ENCODE measurements around the gene NADK2.

The NADK2 gene

GRCh38 chr5:36238502-36239295 lies 3.0 kb downstream of the NADK2 start:
- peaks cover 81% of the 10 kb centered on the region for H3K79me2 ChIP-seq (ENCODE audit: control insufficient read depth, low read length)
- peaks cover 6% of the 10 kb centered on the region for H3K9me3 ChIP-seq (ENCODE audit: control insufficient read depth, insufficient read depth, low read length)
- H3K4me2 ChIP-seq (ENCODE audit: low read length), result peak overlapping the region; percentile 78
- H3K27ac ChIP-seq (ENCODE audit: low read depth, low read length), result peak overlapping the region; percentile 79
- no peaks in the 10 kb centered on the region for H3K9me2 ChIP-seq (replicated peaks; ENCODE audit: control insufficient read depth, low read length)
- H3F3A ChIP-seq (ENCODE audit: control insufficient read depth, insufficient read depth), result peaks cover 16% of the 10 kb centered on the region
- H3K36me3 ChIP-seq (ENCODE audit: control insufficient read depth, low read length), result peaks cover 23% of the 10 kb centered on the region
- no peaks in the 10 kb centered on the region for H4K20me1 ChIP-seq (ENCODE audit: control insufficient read depth, insufficient read depth, low read depth, low read length)
- TF ChIP-seq EZH2phosphoT487 (IDR thresholded peaks at IDR 0.05; ENCODE audit: borderline replicate concordance, low read length), result no peak
- no peak for TF ChIP-seq CTCF (IDR thresholded peaks at IDR 0.05; ENCODE audit: low read depth, low read length, poor library complexity, severe bottlenecking)
- peak overlapping the region; percentile 84 for H3K4me3 ChIP-seq (ENCODE audit: low read length)
- H3K4me1 ChIP-seq (ENCODE audit: control insufficient read depth, low read length), result peaks cover 75% of the 10 kb centered on the region
- no peaks in the 10 kb centered on the region for H3K27me3 ChIP-seq (ENCODE audit: control insufficient read depth, low read length)

GRCh38 chr5:36237751-36238150 lies 4.0 kb downstream of the NADK2 start:
- no peaks in the 10 kb centered on the region for H4K20me1 ChIP-seq (ENCODE audit: control insufficient read depth, insufficient read depth, low read depth, low read length)
- H3K4me3 ChIP-seq (ENCODE audit: low read length), result peak overlapping the region; percentile 84
- no peaks in the 10 kb centered on the region for H3K9me2 ChIP-seq (replicated peaks; ENCODE audit: control insufficient read depth, low read length)
- peaks cover 23% of the 10 kb centered on the region for H3K36me3 ChIP-seq (ENCODE audit: control insufficient read depth, low read length)
- H3F3A ChIP-seq (ENCODE audit: control insufficient read depth, insufficient read depth), result peaks cover 16% of the 10 kb centered on the region
- H3K27me3 ChIP-seq (ENCODE audit: control insufficient read depth, low read length), result no peaks in the 10 kb centered on the region
- no peak for TF ChIP-seq EZH2phosphoT487 (IDR thresholded peaks at IDR 0.05; ENCODE audit: borderline replicate concordance, low read length)
- no peak for TF ChIP-seq CTCF (IDR thresholded peaks at IDR 0.05; ENCODE audit: low read depth, low read length, poor library complexity, severe bottlenecking)
- peak overlapping the region; percentile 79 for H3K27ac ChIP-seq (ENCODE audit: low read depth, low read length)
- H3K4me1 ChIP-seq (ENCODE audit: control insufficient read depth, low read length), result peaks cover 72% of the 10 kb centered on the region
- peaks cover 6% of the 10 kb centered on the region for H3K9me3 ChIP-seq (ENCODE audit: control insufficient read depth, insufficient read depth, low read length)
- peaks cover 85% of the 10 kb centered on the region for H3K79me2 ChIP-seq (ENCODE audit: control insufficient read depth, low read length)
- peak overlapping the region; percentile 78 for H3K4me2 ChIP-seq (ENCODE audit: low read length)

- Histone ChIP-seq H3K9me2 (replicated peaks; ENCODE audit: control insufficient read depth, low read length) (no peaks in the 10 kb centered on the region), H3K27ac (ENCODE audit: low read depth, low read length) (peak overlapping the region; percentile 79), H4K20me1 (ENCODE audit: control insufficient read depth, insufficient read depth, low read depth, low read length) (no peaks in the 10 kb centered on the region), H3K79me2 (ENCODE audit: control insufficient read depth, low read length) (peaks cover 88% of the 10 kb centered on the region), H3K4me3 (ENCODE audit: low read length) (peak overlapping the region; percentile 57), H3K9me3 (ENCODE audit: control insufficient read depth, insufficient read depth, low read length) (peaks cover 6% of the 10 kb centered on the region), H3K27me3 (ENCODE audit: control insufficient read depth, low read length) (no peaks in the 10 kb centered on the region), H3F3A (ENCODE audit: control insufficient read depth, insufficient read depth) (peaks cover 16% of the 10 kb centered on the region), H3K4me1 (ENCODE audit: control insufficient read depth, low read length) (peaks cover 71% of the 10 kb centered on the region), H3K4me2 (ENCODE audit: low read length) (peak overlapping the region; percentile 78), H3K36me3 (ENCODE audit: control insufficient read depth, low read length) (peaks cover 23% of the 10 kb centered on the region)
- no peak for TF ChIP-seq CTCF (IDR thresholded peaks at IDR 0.05; ENCODE audit: low read depth, low read length, poor library complexity, severe bottlenecking)
- TF ChIP-seq EZH2phosphoT487 (IDR thresholded peaks at IDR 0.05; ENCODE audit: borderline replicate concordance, low read length), result no peak
Observed at GRCh38 chr5:36236801-36237200, 4.9 kb downstream of the NADK2 start.
